Large intestine (tissue), 3 donors: ENCODE data around the gene S100A13. TPM values are rescaled to one million over a fixed set of nuclear protein-coding genes. Genes with fewer than 3 reads are reported as not detected.

ENCODE experiments used
- DNase-seq, 2 donors: peaks; one replicate each; pipeline versions ENCODE4 v3.0.0 to v3.0.0-alpha.2; 2013
- H3K27ac ChIP-seq: one replicate; pipeline ENCODE4 v1.5.1; 2013; ENCODE audit warnings: low read length
- H3K27me3 ChIP-seq: 2 replicates; pipeline ENCODE4 v1.6.1; 2013; ENCODE audit warnings: low read length; ENCODE audit not compliant: control insufficient read depth, insufficient read depth
- H3K36me3 ChIP-seq: 2 replicates; pipeline ENCODE4 v1.6.1; 2013; ENCODE audit warnings: low read length; ENCODE audit not compliant: control insufficient read depth, insufficient read depth
- H3K4me1 ChIP-seq: one replicate; pipeline ENCODE4 v1.6.1; 2013; ENCODE audit warnings: low read length; ENCODE audit not compliant: control insufficient read depth, insufficient read depth
- H3K4me3 ChIP-seq: one replicate; pipeline ENCODE4 v1.5.1; 2013; ENCODE audit warnings: low read length
- H3K9me3 ChIP-seq: one replicate; pipeline ENCODE4 v1.6.1; 2013; ENCODE audit warnings: mild to moderate bottlenecking, low read depth, low read length, moderate library complexity; ENCODE audit not compliant: control insufficient read depth
- WGBS: methylation state at CpG from one replicate; pipeline ENCODE4 v1.1.5; 2013; ENCODE audit warnings: low lambda C conversion rate; ENCODE audit not compliant: insufficient coverage; 5-methylcytosine and 5-hydroxymethylcytosine counted together
- polyA plus RNA-seq: library from polyadenylated mRNA; unstranded; fragments of 120-200 nt; gene quantifications from one replicate; pipeline ENCODE4 v1.2.1, GENCODE V29; 2013

S100A13 gene
- polyA plus RNA-seq, 1 donor = 77.2 TPM

GRCh38 chr1:153662269-153662668, 35.0 kb upstream of the S100A13 start:
- Histone ChIP-seq H3K27me3 (no peaks in the 10 kb centered on the region), H3K9me3 (no peaks in the 10 kb centered on the region), H3K27ac (no peak overlapping the region), H3K4me1 (peaks cover 3% of the 10 kb centered on the region), H3K36me3 (peaks cover 66% of the 10 kb centered on the region), H3K4me3 (no peak overlapping the region)
- WGBS = no CpG with 5 or more reads among the region's 2 CpGs
- DNase-seq = no peak

- Histone ChIP-seq H3K27me3 (no peaks in the 10 kb centered on the region), H3K4me1 (peaks cover 3% of the 10 kb centered on the region)
Observed at GRCh38 chr1:153661111-153661708, 33.9 kb upstream of the S100A13 start.

GRCh38 chr1:153659656-153660055, 32.4 kb upstream of the S100A13 start:
- no peaks in the 10 kb centered on the region for H3K27me3 ChIP-seq
- peaks cover 40% of the 10 kb centered on the region for H3K36me3 ChIP-seq
- peak overlapping the region; percentile 81 for H3K4me3 ChIP-seq
- peak in 1 of 2 donors; percentile 31 for DNase-seq
- H3K4me1 ChIP-seq = peaks cover 3% of the 10 kb centered on the region
- peak overlapping the region; percentile 89 for H3K27ac ChIP-seq
- H3K9me3 ChIP-seq = no peaks in the 10 kb centered on the region
- no CpG with 5 or more reads among the region's 9 CpGs for WGBS

More at GRCh38 chr1:153661111-153661708, 33.9 kb upstream of the S100A13 start:
- no peaks in the 10 kb centered on the region for H3K9me3 ChIP-seq
- no peak overlapping the region for H3K4me3 ChIP-seq
- peaks cover 56% of the 10 kb centered on the region for H3K36me3 ChIP-seq
- no CpG with 5 or more reads among the region's 9 CpGs for WGBS
- no peak for DNase-seq
- no peak overlapping the region for H3K27ac ChIP-seq

DNA sequence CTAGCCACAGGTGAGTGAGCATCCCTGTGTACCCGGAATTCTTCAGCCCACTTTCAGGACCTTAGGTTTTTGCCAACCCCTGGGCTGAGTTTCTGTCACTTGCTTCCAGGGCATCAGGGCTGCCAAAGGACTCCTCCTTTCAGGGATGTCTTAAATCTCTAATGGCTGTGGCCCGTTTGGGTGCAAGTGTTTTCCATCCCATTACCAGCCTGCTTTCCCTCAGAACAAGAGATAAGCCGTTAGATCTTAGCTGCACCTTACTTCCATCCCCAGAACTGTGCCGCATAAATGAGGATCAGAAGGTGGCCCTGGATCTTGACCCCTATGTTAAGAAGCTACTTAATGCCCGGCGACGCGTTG, 31.9 kb upstream of the S100A13 start:
- DNase-seq = no peak
- Histone ChIP-seq H3K36me3 (peaks cover 35% of the 10 kb centered on the region), H3K4me1 (peaks cover 4% of the 10 kb centered on the region), H3K9me3 (no peaks in the 10 kb centered on the region), H3K27ac (peak overlapping the region; percentile 89), H3K4me3 (peak overlapping the region; percentile 81), H3K27me3 (no peaks in the 10 kb centered on the region)
- whole genome bisulfite sequencing = no CpG with 5 or more reads among the region's 8 CpGs

DNA sequence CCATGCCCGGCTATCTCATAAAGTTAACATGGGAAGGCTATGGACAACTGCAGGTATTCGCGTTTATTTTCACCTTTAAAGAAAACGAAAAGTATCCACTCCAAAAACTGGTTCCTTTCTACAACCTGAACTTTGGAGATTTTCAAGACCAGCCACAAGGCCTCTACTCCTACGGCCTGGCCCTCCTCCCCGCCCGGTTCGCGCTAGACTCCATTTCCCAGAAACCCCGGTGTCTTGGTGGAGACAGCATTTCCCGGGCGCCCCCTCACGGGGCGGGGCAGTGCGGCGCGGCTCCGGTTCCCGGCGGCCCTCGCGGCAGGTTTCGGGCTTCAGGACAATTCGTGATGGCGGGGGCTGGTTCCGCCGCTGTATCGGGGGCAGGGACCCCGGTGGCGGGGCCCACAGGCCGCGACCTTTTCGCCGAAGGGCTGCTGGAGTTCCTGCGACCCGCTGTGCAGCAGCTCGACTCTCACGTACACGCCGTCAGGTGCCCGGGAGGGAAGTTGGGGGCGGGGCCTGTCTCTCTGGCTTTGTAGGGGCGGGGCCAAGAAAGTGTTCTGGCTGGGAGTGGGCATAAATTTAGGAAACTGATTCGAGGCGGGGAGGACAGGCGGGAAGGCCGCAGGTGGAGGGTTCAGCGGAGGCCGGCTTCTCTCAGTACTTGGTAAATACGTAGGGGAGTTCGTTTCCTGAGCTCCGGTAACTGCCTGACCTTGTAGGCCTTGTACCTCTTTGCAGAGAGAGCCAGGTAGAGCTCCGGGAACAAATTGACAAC, 31.3 kb upstream of the S100A13 start, which contains the start of gene SNAPIN:
Gene SNAPIN (plus strand): TSS at position 304 of the 775 bp plus-strand sequence. CDS start 41 bp downstream, at position 345.
- WGBS = no CpG with 5 or more reads among the region's 53 CpGs
- H3K4me1 ChIP-seq = peaks cover 6% of the 10 kb centered on the region

GRCh38 chr1:153655333-153655732, 28.0 kb upstream of the S100A13 start:
- Histone ChIP-seq H3K36me3 (no peaks in the 10 kb centered on the region), H3K27me3 (no peaks in the 10 kb centered on the region), H3K27ac (no peak overlapping the region), H3K4me3 (no peak overlapping the region), H3K4me1 (peaks cover 13% of the 10 kb centered on the region), H3K9me3 (no peaks in the 10 kb centered on the region)
- no peak for DNase-seq
- 17% methylated on average over 1 of the region's 3 CpGs for WGBS

More for the DNA sequence above, 31.3 kb upstream of the S100A13 start, which contains the start of gene SNAPIN:
- peak; percentile 88 to 95 for DNase-seq
- Histone ChIP-seq H3K36me3 (peaks cover 31% of the 10 kb centered on the region), H3K4me3 (peak within 1 kb of the TSS; percentile 81), H3K27me3 (no peaks in the 10 kb centered on the region), H3K9me3 (no peaks in the 10 kb centered on the region), H3K27ac (peak within 1 kb of the TSS; percentile 89)

- peak; percentile 35 to 62 for DNase-seq
- no peak overlapping the region for H3K4me3 ChIP-seq
- no CpG with 5 or more reads among the region's 3 CpGs for WGBS
Observed at GRCh38 chr1:153652805-153653500, 25.6 kb upstream of the S100A13 start.

DNA sequence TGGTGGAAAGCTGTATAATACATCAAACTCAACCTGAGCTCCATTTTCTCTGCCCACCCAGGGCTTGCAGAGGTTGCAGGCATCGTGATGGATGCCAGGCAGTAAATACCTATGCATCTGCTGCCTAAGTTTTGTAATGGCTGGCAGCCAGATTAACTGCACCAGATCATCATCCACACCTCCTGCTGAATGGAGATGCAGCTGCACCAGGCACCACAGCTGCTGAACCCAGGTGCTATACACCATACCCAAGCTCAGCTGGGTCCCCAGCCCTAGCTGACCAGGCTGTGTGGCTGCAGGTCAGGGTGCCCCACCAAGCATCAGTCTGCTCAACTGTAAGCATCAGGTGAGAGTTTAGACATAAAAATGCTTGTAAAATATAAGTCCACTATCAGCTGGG, 24.5 kb upstream of the S100A13 start:
- H3K27ac ChIP-seq = no peak overlapping the region
- WGBS = no CpG with 5 or more reads among the region's 1 CpG
- no peak for DNase-seq

More at GRCh38 chr1:153652805-153653500, 25.6 kb upstream of the S100A13 start:
- H3K27ac ChIP-seq = no peak overlapping the region
- H3K27me3 ChIP-seq = no peaks in the 10 kb centered on the region
- no peaks in the 10 kb centered on the region for H3K36me3 ChIP-seq
- H3K9me3 ChIP-seq = no peaks in the 10 kb centered on the region
- peaks cover 16% of the 10 kb centered on the region for H3K4me1 ChIP-seq

GRCh38 chr1:153649863-153650235, 22.5 kb upstream of the S100A13 start:
- Histone ChIP-seq H3K9me3 (no peaks in the 10 kb centered on the region), H3K27ac (no peak overlapping the region), H3K36me3 (peaks cover 25% of the 10 kb centered on the region), H3K4me1 (peaks cover 16% of the 10 kb centered on the region), H3K27me3 (no peaks in the 10 kb centered on the region), H3K4me3 (no peak overlapping the region)
- WGBS = no CpG with 5 or more reads among the region's 2 CpGs
- no peak for DNase-seq

More for the DNA sequence above, 24.5 kb upstream of the S100A13 start:
- peaks cover 16% of the 10 kb centered on the region for H3K4me1 ChIP-seq
- H3K9me3 ChIP-seq = no peaks in the 10 kb centered on the region
- H3K36me3 ChIP-seq = peaks cover 6% of the 10 kb centered on the region
- no peaks in the 10 kb centered on the region for H3K27me3 ChIP-seq
- no peak overlapping the region for H3K4me3 ChIP-seq

GRCh38 chr1:153649137-153649862, 22.0 kb upstream of the S100A13 start:
- Histone ChIP-seq H3K9me3 (no peaks in the 10 kb centered on the region), H3K27me3 (no peaks in the 10 kb centered on the region), H3K4me1 (peaks cover 17% of the 10 kb centered on the region), H3K4me3 (no peak overlapping the region), H3K36me3 (peaks cover 29% of the 10 kb centered on the region), H3K27ac (no peak overlapping the region)
- WGBS = no CpG with 5 or more reads among the region's 3 CpGs
- no peak for DNase-seq
